ENCODE measurements around the gene FUT1.

GRCh38 chr19:48784527-48784926, 32.1 kb upstream of the FUT1 start:
- TF ChIP-seq EZH2 (IDR thresholded peaks at IDR 0.05; ENCODE audit: borderline replicate concordance, low read depth, low read length, poor library complexity, severe bottlenecking) (no peak), CTCF (conservative IDR thresholded peaks at IDR 0.05; ENCODE audit: low read depth, low read length) (no peak)

Measured in A673 (cell line).